Fibroblast of lung (primary cell): ENCODE measurements around the gene SURF1. TPM values are rescaled to one million over a fixed set of nuclear protein-coding genes. Genes with fewer than 3 reads are reported as not detected.
A peak's percentile ranks its signal among the peaks of the same experiment; 100 is the strongest.
"Not testable (repeated sequence)": the region's sequence is repeated elsewhere in the genome, so short reads cannot be mapped to it uniquely, and the experiment has no call there.

Experiments
- DNase-seq, 2 donors: peaks; one replicate each; pipeline versions ENCODE4 v3.0.0 to v3.0.0-alpha.2; 2010; ENCODE audit warnings: low read depth in 2 of 2
- H2AFZ ChIP-seq: 2 replicates; pipeline ENCODE4 v1.5.1; 2012; ENCODE audit warnings: low read length, control low read depth, inconsistent platforms
- H3K27ac ChIP-seq: 2 replicates; pipeline ENCODE4 v1.5.1; 2011; ENCODE audit warnings: low read length, control low read depth; ENCODE audit not compliant: insufficient read depth
- H3K27me3 ChIP-seq: 2 replicates; pipeline ENCODE4 v1.5.1; 2011; ENCODE audit warnings: mild to moderate bottlenecking, low read length; ENCODE audit not compliant: control insufficient read depth, insufficient read depth
- H3K36me3 ChIP-seq: 2 replicates; pipeline ENCODE4 v1.5.1; 2011; ENCODE audit warnings: low read length; ENCODE audit not compliant: control insufficient read depth, insufficient read depth
- H3K4me1 ChIP-seq: 2 replicates; pipeline ENCODE4 v1.5.1; 2011; ENCODE audit warnings: low read length; ENCODE audit not compliant: control insufficient read depth, insufficient read depth; ENCODE audit errors: extremely low read depth
- H3K4me2 ChIP-seq: 2 replicates; pipeline ENCODE4 v1.5.1; 2011; ENCODE audit warnings: low read length, control low read depth; ENCODE audit not compliant: insufficient read depth; ENCODE audit errors: extremely low read depth
- H3K4me3 ChIP-seq, 4 experiments: fragments of 200-600 bp in 1 of 4; sonication (generic) in 1 of 4; replicated peaks in 1 of 4; 2 replicates each; pipeline ENCODE4 v1.5.1; 2011 to 2016; ENCODE audit warnings: low read length in 4 of 4, low read depth in 3 of 4, mild to moderate bottlenecking in 3 of 4, control low read depth in 2 of 4, inconsistent platforms in 1 of 4, mixed read lengths in 1 of 4; ENCODE audit not compliant: insufficient read depth in 1 of 4; ENCODE audit errors: control extremely low read depth in 1 of 4
- H3K79me2 ChIP-seq: 2 replicates; pipeline ENCODE4 v1.5.1; 2012; ENCODE audit warnings: mild to moderate bottlenecking, low read length, inconsistent platforms; ENCODE audit not compliant: control insufficient read depth, insufficient read depth
- H3K9ac ChIP-seq: 2 replicates; pipeline ENCODE4 v1.5.1; 2011; ENCODE audit warnings: mild to moderate bottlenecking, low read length, control low read depth; ENCODE audit not compliant: insufficient read depth
- H3K9me3 ChIP-seq: 2 replicates; pipeline ENCODE4 v1.5.1; 2012; ENCODE audit warnings: low read depth, low read length; ENCODE audit not compliant: control insufficient read depth, insufficient read depth
- H4K20me1 ChIP-seq: 2 replicates; pipeline ENCODE4 v1.5.1; 2011; ENCODE audit warnings: low read length; ENCODE audit not compliant: control insufficient read depth, insufficient read depth; ENCODE audit errors: extremely low read depth
- EZH2 ChIP-seq: IDR thresholded peaks from 2 replicates; pipeline ENCODE4 v1.5.1; 2012; ENCODE audit warnings: low read length, control low read depth, mild to moderate bottlenecking; ENCODE audit errors: missing control alignments
- polyA plus RNA-seq, 2 donors: library from polyadenylated mRNA; depleted of rRNA in 1 of 2; stranded (reverse) in 1 of 2; unstranded in 1 of 2; fragments of >200 nt; gene quantifications; 2 replicates each; pipeline ENCODE4 v1.2.1, GENCODE V29; 2011 to 2012; ENCODE audit warnings: missing spikeins in 1 of 2
- total RNA-seq: library from RNA; depleted of rRNA; stranded (reverse); fragments of >200 nt; gene quantifications from 2 replicates; pipeline ENCODE4 v1.2.1, GENCODE V29; 2014
- TF ChIP-seq, protein P1 (sequence below), 2 donors: IDR thresholded peaks in 1 of 2; conservative IDR thresholded peaks in 1 of 2; 1 replicate in 1 of 2; 2 replicates in 1 of 2; pipeline ENCODE4 v1.5.1; 2011 to 2012; ENCODE audit warnings: low read length in 2 of 2, control low read depth in 1 of 2, inconsistent platforms in 1 of 2, low read depth in 1 of 2, mild to moderate bottlenecking in 1 of 2

The SURF1 gene
- total and polyA plus RNA-seq, 2 donors (not counting 1 experiment from before 2014, with no cell fraction given), result 27.9 to 31.7 TPM

DNA sequence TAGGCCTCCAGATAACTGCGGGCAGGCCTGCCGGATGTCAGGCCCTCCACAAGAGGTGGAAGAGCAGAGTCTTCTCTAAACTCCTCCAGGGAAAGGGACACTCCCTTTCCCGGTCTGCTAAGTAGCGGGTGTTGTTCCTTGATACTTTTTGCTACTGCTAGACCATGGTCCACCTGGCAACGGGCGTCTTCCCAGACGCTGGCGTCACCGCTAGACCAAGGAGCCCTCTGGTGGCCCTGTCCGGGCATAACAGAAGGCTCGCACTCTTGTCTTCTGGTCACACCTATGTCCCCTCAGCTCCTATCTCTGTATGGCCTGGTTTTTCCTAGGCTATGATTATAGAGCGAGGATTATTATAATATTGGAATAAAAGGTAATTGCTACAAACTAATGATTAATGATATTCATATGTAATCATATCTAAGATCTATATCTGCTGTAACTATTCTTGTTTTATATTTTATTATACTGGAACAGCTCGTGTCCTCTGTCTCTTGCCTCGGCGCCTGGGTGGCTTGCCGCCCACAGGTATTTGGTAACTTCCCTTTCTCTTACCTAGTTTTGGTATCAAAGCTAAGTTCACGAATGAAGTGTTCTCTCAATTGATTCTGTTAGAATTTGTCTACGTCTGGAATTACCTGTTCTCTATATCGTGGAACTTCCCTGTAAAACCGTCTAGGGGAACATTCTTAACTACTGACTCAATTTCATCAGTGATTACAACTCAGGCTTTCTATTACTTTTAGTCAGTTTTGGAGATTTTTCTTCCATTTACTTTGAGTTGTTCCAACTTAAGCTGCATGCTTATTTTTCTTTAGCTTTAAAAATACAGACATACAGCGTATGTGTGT lies 26.8 kb downstream of the SURF1 start:
- not testable (repeated sequence) for H3K27me3 ChIP-seq, H3K4me1 ChIP-seq, H3K27ac ChIP-seq, H2AFZ ChIP-seq, H3K79me2 ChIP-seq, H3K9me3 ChIP-seq, H4K20me1 ChIP-seq, H3K9ac ChIP-seq, H3K4me3 ChIP-seq, H3K4me2 ChIP-seq
- H3K36me3 ChIP-seq, result peaks cover 24% of the 10 kb centered on the region
- TF ChIP-seq, protein P1, sequence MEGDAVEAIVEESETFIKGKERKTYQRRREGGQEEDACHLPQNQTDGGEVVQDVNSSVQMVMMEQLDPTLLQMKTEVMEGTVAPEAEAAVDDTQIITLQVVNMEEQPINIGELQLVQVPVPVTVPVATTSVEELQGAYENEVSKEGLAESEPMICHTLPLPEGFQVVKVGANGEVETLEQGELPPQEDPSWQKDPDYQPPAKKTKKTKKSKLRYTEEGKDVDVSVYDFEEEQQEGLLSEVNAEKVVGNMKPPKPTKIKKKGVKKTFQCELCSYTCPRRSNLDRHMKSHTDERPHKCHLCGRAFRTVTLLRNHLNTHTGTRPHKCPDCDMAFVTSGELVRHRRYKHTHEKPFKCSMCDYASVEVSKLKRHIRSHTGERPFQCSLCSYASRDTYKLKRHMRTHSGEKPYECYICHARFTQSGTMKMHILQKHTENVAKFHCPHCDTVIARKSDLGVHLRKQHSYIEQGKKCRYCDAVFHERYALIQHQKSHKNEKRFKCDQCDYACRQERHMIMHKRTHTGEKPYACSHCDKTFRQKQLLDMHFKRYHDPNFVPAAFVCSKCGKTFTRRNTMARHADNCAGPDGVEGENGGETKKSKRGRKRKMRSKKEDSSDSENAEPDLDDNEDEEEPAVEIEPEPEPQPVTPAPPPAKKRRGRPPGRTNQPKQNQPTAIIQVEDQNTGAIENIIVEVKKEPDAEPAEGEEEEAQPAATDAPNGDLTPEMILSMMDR (conservative IDR thresholded peaks at IDR 0.05 in 1 of 2, IDR thresholded peaks at IDR 0.05 in 1 of 2; ENCODE audit: low read depth in 1 of 2, low read length in 2 of 2), result peak; percentile 48 to 50
- peak in 1 of 2 donors; percentile 13 for DNase-seq

- no peak overlapping the region for H2AFZ ChIP-seq
- no peak overlapping the region for H3K4me3 ChIP-seq
- no peak overlapping the region for H3K27ac ChIP-seq
- H4K20me1 ChIP-seq, result no peaks in the 10 kb centered on the region
- H3K27me3 ChIP-seq, result no peaks in the 10 kb centered on the region
- TF ChIP-seq EZH2, result no peak
- TF ChIP-seq, protein P1 (conservative IDR thresholded peaks at IDR 0.05 in 1 of 2, IDR thresholded peaks at IDR 0.05 in 1 of 2; ENCODE audit: low read depth in 1 of 2, low read length in 2 of 2), result no peak
- H3K4me1 ChIP-seq, result no peaks in the 10 kb centered on the region
- H3K4me2 ChIP-seq, result no peak overlapping the region
- H3K36me3 ChIP-seq, result peaks cover 16% of the 10 kb centered on the region
- no peaks in the 10 kb centered on the region for H3K9me3 ChIP-seq
- no peak overlapping the region for H3K9ac ChIP-seq
- H3K79me2 ChIP-seq, result no peaks in the 10 kb centered on the region
- no peak for DNase-seq
Measured at GRCh38 chr9:133327834-133328484, 28.3 kb downstream of the SURF1 start.

DNA sequence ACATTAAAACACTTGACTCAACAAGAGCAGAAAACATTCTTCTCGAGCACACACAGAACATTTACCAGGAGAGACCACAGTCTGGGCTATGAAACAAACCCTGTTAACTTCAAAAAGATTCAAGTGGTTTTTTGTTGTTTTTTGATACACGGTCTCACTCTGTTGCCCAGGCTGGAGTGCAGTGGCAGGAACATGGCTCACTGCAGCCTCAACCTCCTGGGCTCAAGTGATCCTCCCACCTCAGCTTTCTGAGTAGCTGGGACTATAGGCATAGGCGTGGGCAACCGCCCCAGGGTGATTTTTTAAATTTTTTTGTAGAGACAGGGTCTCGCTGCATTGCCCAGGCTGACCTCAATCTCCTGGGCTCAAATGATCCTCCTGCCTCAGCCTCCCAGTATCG lies 29.3 kb downstream of the SURF1 start:
- not testable (repeated sequence) for H4K20me1 ChIP-seq, H3K9me3 ChIP-seq, DNase-seq, H3K4me2 ChIP-seq, H3K27me3 ChIP-seq, H3K27ac ChIP-seq, H3K4me3 ChIP-seq, H3K4me1 ChIP-seq, H3K9ac ChIP-seq, H3K79me2 ChIP-seq, H2AFZ ChIP-seq
- H3K36me3 ChIP-seq, result peaks cover 10% of the 10 kb centered on the region
